ENCODE results near the gene MREG. TPM values are rescaled to one million over a fixed set of nuclear protein-coding genes. Genes with fewer than 3 reads are reported as not detected.

MREG gene
- total RNA-seq, 4 donors from 2014 or later: 0.36 to 0.40 TPM; not detected in 2

GRCh38 chr2:216029416-216030129 is 16.2 kb upstream of the MREG start:
- Histone ChIP-seq H3K4me1 (no peaks in the 10 kb centered on the region), H3K9me3 (no peaks in the 10 kb centered on the region), H3K4me3 (no peak overlapping the region), H3K36me3 (no peaks in the 10 kb centered on the region), H3K27me3 (no peaks in the 10 kb centered on the region), H3K27ac (no peak overlapping the region)
- in situ Hi-C loops (cut with MboI; ENCODE audit: low sequenced_read_pairs in 4 of 4): loop anchor here (25.0 kb wide), 1 partner anchor 633 kb away; no protein-coding TSS in a partner anchor
- no peak for DNase-seq
- TF ChIP-seq POLR2A (IDR thresholded peaks at IDR 0.05): no peak
- TF ChIP-seq CTCF (IDR thresholded peaks at IDR 0.05 in 4 of 5, conservative IDR thresholded peaks at IDR 0.05 in 1 of 5): no peak
- intact Hi-C loops (cut with DNase I; ENCODE audit: low total_unique reads): loop anchor here (10.0 kb wide), 1 partner anchor 1685 kb away; no protein-coding TSS in a partner anchor
- no peak for ATAC-seq

GRCh38 chr2:216024779-216025336 is 11.5 kb upstream of the MREG start:
- Histone ChIP-seq H3K4me1 (no peaks in the 10 kb centered on the region), H3K36me3 (no peaks in the 10 kb centered on the region), H3K4me3 (no peak overlapping the region), H3K27me3 (no peaks in the 10 kb centered on the region), H3K9me3 (no peaks in the 10 kb centered on the region), H3K27ac (no peak overlapping the region)
- ATAC-seq (no peak), DNase-seq (no peak)
- in situ Hi-C loops (cut with MboI; ENCODE audit: low sequenced_read_pairs in 4 of 4): loop anchor here (25.0 kb wide), 1 partner anchor 637 kb away; no protein-coding TSS in a partner anchor
- TF ChIP-seq CTCF (IDR thresholded peaks at IDR 0.05 in 4 of 5, conservative IDR thresholded peaks at IDR 0.05 in 1 of 5): no peak
- TF ChIP-seq POLR2A (IDR thresholded peaks at IDR 0.05): no peak
- intact Hi-C loops (cut with DNase I; ENCODE audit: low total_unique reads): no loop called here

GRCh38 chr2:216023055-216023648 is 9.8 kb upstream of the MREG start:
- intact Hi-C loops (cut with DNase I; ENCODE audit: low total_unique reads): no loop called here
- no peaks in the 10 kb centered on the region for H3K27me3 ChIP-seq
- DNase-seq (no peak), ATAC-seq (no peak)
- H3K36me3 ChIP-seq: no peaks in the 10 kb centered on the region
- H3K4me1 ChIP-seq: no peaks in the 10 kb centered on the region
- no peak overlapping the region for H3K4me3 ChIP-seq
- in situ Hi-C loops (cut with MboI; ENCODE audit: low sequenced_read_pairs in 4 of 4): no loop called here
- no peaks in the 10 kb centered on the region for H3K9me3 ChIP-seq
- no peak overlapping the region for H3K27ac ChIP-seq
- peak in 2 of 5 experiments; percentile 20 to 53 for TF ChIP-seq CTCF (IDR thresholded peaks at IDR 0.05 in 4 of 5, conservative IDR thresholded peaks at IDR 0.05 in 1 of 5)
- TF ChIP-seq POLR2A (IDR thresholded peaks at IDR 0.05): no peak

GRCh38 chr2:216021768-216022565 is 8.6 kb upstream of the MREG start:
- intact Hi-C loops (cut with DNase I; ENCODE audit: low total_unique reads): no loop called here
- Histone ChIP-seq H3K27ac (no peak overlapping the region), H3K9me3 (no peaks in the 10 kb centered on the region), H3K27me3 (no peaks in the 10 kb centered on the region), H3K4me3 (no peak overlapping the region), H3K36me3 (no peaks in the 10 kb centered on the region), H3K4me1 (no peaks in the 10 kb centered on the region)
- TF ChIP-seq POLR2A (IDR thresholded peaks at IDR 0.05) (no peak), CTCF (IDR thresholded peaks at IDR 0.05 in 4 of 5, conservative IDR thresholded peaks at IDR 0.05 in 1 of 5) (no peak)
- in situ Hi-C loops (cut with MboI; ENCODE audit: low sequenced_read_pairs in 4 of 4): no loop called here
- DNase-seq (no peak), ATAC-seq (no peak)
